Tibial nerve (tissue), 4 donors: ENCODE data around the gene IFI30. TPM values are rescaled to one million over a fixed set of nuclear protein-coding genes. Genes with fewer than 3 reads are reported as not detected.

Experiments
- DNase-seq, 2 donors: peaks; one replicate each; pipeline ENCODE4 v3.0.0-alpha.2; 2019; ENCODE audit warnings: low spot score in 2 of 2
- H3K27ac ChIP-seq, 4 donors: fragments of 200-600 bp; sonication (generic) in 3 of 4; one replicate each; pipeline ENCODE4 v1.5.1; 2017 to 2019; ENCODE audit warnings: mild to moderate bottlenecking in 1 of 4
- H3K27me3 ChIP-seq, 2 donors: fragments of 200-600 bp; sonication (generic) in 1 of 2; one replicate each; pipeline versions ENCODE4 v1.5.1 to v1.6.0; 2017 to 2019
- H3K36me3 ChIP-seq, 3 donors: fragments of 200-600 bp; sonication (generic); one replicate each; pipeline ENCODE4 v1.5.1; 2018 to 2019
- H3K4me1 ChIP-seq, 4 donors: fragments of 200-600 bp; sonication (generic) in 3 of 4; one replicate each; pipeline ENCODE4 v1.5.1; 2017 to 2019
- H3K4me3 ChIP-seq, 4 donors: fragments of 200-600 bp; sonication (generic) in 3 of 4; one replicate each; pipeline ENCODE4 v1.5.1; 2017 to 2019; ENCODE audit warnings: mild to moderate bottlenecking in 1 of 4, moderate library complexity in 1 of 4
- H3K9me3 ChIP-seq, 4 donors: fragments of 200-600 bp; sonication (generic) in 3 of 4; one replicate each; pipeline ENCODE4 v1.5.1; 2017 to 2019
- CTCF ChIP-seq, 5 experiments: fragments of 200-600 bp in 3 of 5; fragments of 450-650 bp in 2 of 5; sonication (generic) in 3 of 5; IDR thresholded peaks; one replicate each; pipeline ENCODE4 v1.5.1; 2016 to 2019; ENCODE audit warnings: antibody characterized with exemption in 5 of 5, mild to moderate bottlenecking in 3 of 5, moderate library complexity in 2 of 5
- EP300 ChIP-seq, 2 donors: sonication (generic); formaldehyde crosslinking; IDR thresholded peaks; one replicate each; pipeline ENCODE4 v1.6.1; 2017; ENCODE audit warnings: antibody characterized with exemption in 2 of 2, mild to moderate bottlenecking in 1 of 2
- POLR2A ChIP-seq, 2 donors: fragments of 450-650 bp; IDR thresholded peaks; one replicate each; pipeline ENCODE4 v1.6.1; 2017; ENCODE audit warnings: antibody characterized with exemption in 2 of 2, mild to moderate bottlenecking in 2 of 2, moderate library complexity in 2 of 2
- WGBS, 2 donors: methylation state at CpG; one replicate each; pipeline ENCODE4 v1.1.5; 2018; 5-methylcytosine and 5-hydroxymethylcytosine counted together
- total RNA-seq, 4 donors: library from RNA; depleted of rRNA; stranded (reverse); fragments of >200 nt; gene quantifications; one replicate each; pipeline ENCODE4 v1.1.0, GENCODE V29; 2016

IFI30 gene
- total RNA-seq, 4 donors from 2014 or later, result 19.0 to 101 (median 29.4) TPM

GRCh38 chr19:18202778-18203407 lies 29.3 kb downstream of the IFI30 start:
- DNase-seq, result no peak
- Histone ChIP-seq H3K27me3 (no peaks in the 10 kb centered on the region), H3K27ac (peak overlapping the region in 3 of 4 donors; percentile 60 to 99 (median 97)), H3K9me3 (no peaks in the 10 kb centered on the region), H3K4me3 (peak overlapping the region; percentile 59 to 79 (median 70)), H3K36me3 (peaks cover 0 to 33% (median 0%) of the 10 kb centered on the region in 3 donors), H3K4me1 (peaks cover 0 to 30% (median 16%) of the 10 kb centered on the region in 4 donors)
- WGBS, 2 donors, result 5 to 8% methylated on average over 11 to 28 of the region's 32 CpGs
- TF ChIP-seq EP300 (IDR thresholded peaks at IDR 0.05), result no peak
- TF ChIP-seq POLR2A (IDR thresholded peaks at IDR 0.05), result no peak
- TF ChIP-seq CTCF (IDR thresholded peaks at IDR 0.05), result peak; percentile 13 to 65 (median 28)

- Histone ChIP-seq H3K9me3 (no peaks in the 10 kb centered on the region), H3K4me3 (peak overlapping the region; percentile 59 to 79 (median 70)), H3K4me1 (peaks cover 0 to 35% (median 16%) of the 10 kb centered on the region in 4 donors), H3K36me3 (peaks cover 0 to 27% (median 0%) of the 10 kb centered on the region in 3 donors), H3K27ac (peak overlapping the region; percentile 53 to 99 (median 78)), H3K27me3 (peaks cover 0 to 3% of the 10 kb centered on the region in 2 donors)
- no peak for TF ChIP-seq POLR2A (IDR thresholded peaks at IDR 0.05)
- TF ChIP-seq CTCF (IDR thresholded peaks at IDR 0.05), result no peak
- TF ChIP-seq EP300 (IDR thresholded peaks at IDR 0.05), result no peak
- peak in 1 of 2 donors; percentile 38 for DNase-seq
- WGBS, 2 donors, result 0% methylated on average over 17 to 30 of the region's 38 CpGs
Measured at GRCh38 chr19:18203408-18203862, 29.8 kb downstream of the IFI30 start.

GRCh38 chr19:18203863-18204393 lies 30.3 kb downstream of the IFI30 start, which contains the start of gene RAB3A:
Gene RAB3A (minus strand): TSS chr19:18204042. CDS start chr19:18202740, 1,302 bp downstream.
- Histone ChIP-seq H3K27ac (peak within 1 kb of the TSS; percentile 94 to 100 (median 98)), H3K4me3 (peak within 1 kb of the TSS; percentile 59 to 79 (median 70)), H3K27me3 (peaks cover 0 to 8% of the 10 kb centered on the region in 2 donors), H3K36me3 (peaks cover 0 to 22% (median 0%) of the 10 kb centered on the region in 3 donors), H3K9me3 (no peaks in the 10 kb centered on the region), H3K4me1 (peaks cover 0 to 35% (median 16%) of the 10 kb centered on the region in 4 donors)
- 0 to 1% methylated on average over 21 to 29 of the region's 50 CpGs for WGBS, 2 donors
- DNase-seq, result peak; percentile 100
- peak; percentile 84 to 97 for TF ChIP-seq EP300 (IDR thresholded peaks at IDR 0.05)
- peak in 1 of 2 donors; percentile 81 for TF ChIP-seq POLR2A (IDR thresholded peaks at IDR 0.05)
- peak in 2 of 5 experiments; percentile 20 to 41 for TF ChIP-seq CTCF (IDR thresholded peaks at IDR 0.05)

GRCh38 chr19:18204394-18205199 lies 31.0 kb downstream of the IFI30 start:
- Histone ChIP-seq H3K4me1 (peaks cover 0 to 35% (median 16%) of the 10 kb centered on the region in 4 donors), H3K36me3 (peaks cover 0 to 16% (median 0%) of the 10 kb centered on the region in 3 donors), H3K27ac (peak overlapping the region; percentile 94 to 100 (median 98)), H3K27me3 (peaks cover 0 to 10% of the 10 kb centered on the region in 2 donors), H3K9me3 (no peaks in the 10 kb centered on the region), H3K4me3 (peak overlapping the region; percentile 30 to 79 (median 54))
- 1% methylated on average over 21 to 22 of the region's 22 CpGs for WGBS, 2 donors
- TF ChIP-seq POLR2A (IDR thresholded peaks at IDR 0.05), result peak; percentile 42 to 56
- TF ChIP-seq CTCF (IDR thresholded peaks at IDR 0.05), result no peak
- DNase-seq, result peak in 1 of 2 donors; percentile 77
